Mononuclear cell (primary cell): ENCODE measurements around the gene VOPP1. TPM values are rescaled to one million over a fixed set of nuclear protein-coding genes. Genes with fewer than 3 reads are reported as not detected.

Experiments
- H3K27me3 ChIP-seq: 2 replicates; pipeline ENCODE4 v1.6.0; 2011; ENCODE audit warnings: low read length, control low read depth; ENCODE audit not compliant: insufficient read depth
- H3K4me1 ChIP-seq: 2 replicates; pipeline ENCODE4 v1.5.1; 2011; ENCODE audit warnings: mild to moderate bottlenecking, low read length, control low read depth; ENCODE audit not compliant: insufficient read depth
- H3K4me3 ChIP-seq: 2 replicates; pipeline ENCODE4 v1.5.1; 2011; ENCODE audit warnings: mild to moderate bottlenecking, low read length, moderate library complexity
- H3K9me3 ChIP-seq: 2 replicates; pipeline ENCODE4 v1.5.1; 2011; ENCODE audit warnings: low read depth, mild to moderate bottlenecking, control low read depth, low read length
- total RNA-seq: library from RNA; depleted of rRNA; stranded (reverse); fragments of >200 nt; gene quantifications from one replicate; pipeline ENCODE4 v1.2.3, GENCODE V29; 2012

Gene VOPP1
- total RNA-seq, 1 donor, result 72.1 TPM

GRCh38 chr7:55488804-55489340 is 83.4 kb downstream of the VOPP1 start:
- Histone ChIP-seq H3K9me3 (no peaks in the 10 kb centered on the region), H3K27me3 (no peaks in the 10 kb centered on the region), H3K4me1 (peaks cover 7% of the 10 kb centered on the region), H3K4me3 (no peak overlapping the region)

DNA sequence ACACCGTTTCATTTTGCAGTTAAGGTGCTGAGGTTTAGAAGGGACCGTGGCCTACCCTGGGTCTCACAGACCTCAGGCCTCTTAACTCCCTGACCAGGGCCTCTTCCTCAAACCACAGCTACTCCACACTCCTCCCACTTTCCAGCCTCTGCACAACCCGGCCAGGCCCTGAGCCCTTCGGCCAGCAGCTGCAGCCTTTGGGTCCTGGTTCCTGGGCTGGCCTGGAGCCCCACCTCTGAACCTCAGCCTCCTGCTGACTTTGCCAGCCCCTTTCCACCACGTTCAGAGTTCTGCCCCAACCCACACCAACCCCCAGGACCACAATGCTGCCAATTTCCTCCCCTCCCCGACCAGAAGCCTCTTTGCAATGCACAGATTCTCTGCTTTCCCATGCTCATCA is 84.1 kb downstream of the VOPP1 start:
- Histone ChIP-seq H3K9me3 (no peaks in the 10 kb centered on the region), H3K4me3 (no peak overlapping the region), H3K27me3 (no peaks in the 10 kb centered on the region), H3K4me1 (peaks cover 7% of the 10 kb centered on the region)

DNA sequence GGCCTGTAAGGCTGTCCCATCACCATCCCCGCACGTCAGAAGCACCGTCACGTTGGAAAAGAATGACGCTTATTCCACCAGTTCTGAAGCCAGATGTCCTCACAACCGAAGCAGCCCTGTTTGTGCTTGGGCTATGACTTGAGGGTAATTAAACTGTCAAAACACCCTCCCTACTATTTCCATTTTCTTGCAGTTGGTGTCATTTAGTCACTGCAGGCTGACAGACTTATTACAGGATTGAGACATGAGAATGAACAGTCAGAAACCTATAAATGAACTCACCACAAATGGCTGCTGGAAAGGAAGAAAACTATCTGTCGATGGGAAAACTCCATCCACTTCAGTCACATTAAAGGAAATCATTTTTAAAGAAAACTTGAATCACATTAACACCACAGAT is 85.3 kb downstream of the VOPP1 start:
- no peaks in the 10 kb centered on the region for H3K27me3 ChIP-seq
- peaks cover 7% of the 10 kb centered on the region for H3K4me1 ChIP-seq
- no peak overlapping the region for H3K4me3 ChIP-seq
- no peaks in the 10 kb centered on the region for H3K9me3 ChIP-seq

DNA sequence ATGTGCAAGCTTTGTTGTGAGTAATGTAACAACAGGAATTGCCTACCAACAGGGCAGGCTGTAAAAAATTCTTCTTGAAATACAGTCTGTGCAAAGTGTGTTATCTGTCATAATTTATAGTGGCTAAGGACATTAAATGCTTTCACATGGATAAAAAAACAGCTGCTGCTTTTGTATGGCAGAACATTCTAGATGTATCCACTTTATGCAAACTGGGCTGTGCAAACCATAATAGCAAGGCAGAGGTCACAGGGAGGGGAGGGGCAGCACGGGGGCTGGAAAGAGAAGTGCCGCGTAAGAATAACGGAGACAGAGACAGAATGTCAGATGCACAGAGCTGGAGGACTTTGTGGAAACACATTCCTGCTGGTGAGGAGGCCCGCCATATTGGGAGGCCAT is 86.1 kb downstream of the VOPP1 start:
- no peak overlapping the region for H3K4me3 ChIP-seq
- no peaks in the 10 kb centered on the region for H3K9me3 ChIP-seq
- H3K27me3 ChIP-seq, result no peaks in the 10 kb centered on the region
- peaks cover 7% of the 10 kb centered on the region for H3K4me1 ChIP-seq

DNA sequence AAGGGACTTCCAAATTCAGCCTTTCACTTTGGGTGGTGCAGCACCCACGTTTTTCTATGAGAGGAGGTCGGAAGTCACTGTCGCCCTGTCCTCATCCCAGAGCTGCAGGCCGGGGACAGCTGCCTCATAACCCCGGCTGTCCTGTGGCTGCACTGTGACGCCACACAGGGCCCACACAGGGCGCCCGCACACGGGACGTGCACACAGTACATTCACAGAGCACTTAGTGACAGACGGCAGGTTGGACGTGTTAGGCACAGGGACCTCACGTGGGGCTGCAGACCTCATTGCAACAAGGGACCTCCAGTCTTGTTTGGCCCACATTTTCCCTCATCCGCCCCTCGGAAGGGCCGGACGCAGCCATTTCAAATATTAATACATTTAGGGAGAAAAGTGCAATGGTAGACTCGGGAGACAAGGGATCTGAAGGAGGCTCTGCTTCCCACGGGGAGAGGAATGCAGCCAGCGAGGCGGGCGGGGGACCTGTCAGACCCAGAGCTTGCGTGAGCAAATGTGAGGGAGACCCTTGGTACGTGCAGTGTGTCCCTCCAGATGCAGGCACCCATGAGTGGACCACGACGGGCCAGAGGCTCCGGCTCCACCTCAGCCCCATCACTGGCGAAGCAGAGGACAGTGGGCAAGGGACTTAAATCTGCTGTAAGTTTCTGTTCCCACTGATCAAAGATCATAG is 86.7 kb downstream of the VOPP1 start:
- H3K4me1 ChIP-seq, result peaks cover 7% of the 10 kb centered on the region
- H3K4me3 ChIP-seq, result no peak overlapping the region
- H3K9me3 ChIP-seq, result no peaks in the 10 kb centered on the region
- no peaks in the 10 kb centered on the region for H3K27me3 ChIP-seq

GRCh38 chr7:55484834-55485233 is 87.5 kb downstream of the VOPP1 start:
- Histone ChIP-seq H3K27me3 (no peaks in the 10 kb centered on the region), H3K4me3 (no peak overlapping the region), H3K4me1 (peaks cover 7% of the 10 kb centered on the region), H3K9me3 (no peaks in the 10 kb centered on the region)

DNA sequence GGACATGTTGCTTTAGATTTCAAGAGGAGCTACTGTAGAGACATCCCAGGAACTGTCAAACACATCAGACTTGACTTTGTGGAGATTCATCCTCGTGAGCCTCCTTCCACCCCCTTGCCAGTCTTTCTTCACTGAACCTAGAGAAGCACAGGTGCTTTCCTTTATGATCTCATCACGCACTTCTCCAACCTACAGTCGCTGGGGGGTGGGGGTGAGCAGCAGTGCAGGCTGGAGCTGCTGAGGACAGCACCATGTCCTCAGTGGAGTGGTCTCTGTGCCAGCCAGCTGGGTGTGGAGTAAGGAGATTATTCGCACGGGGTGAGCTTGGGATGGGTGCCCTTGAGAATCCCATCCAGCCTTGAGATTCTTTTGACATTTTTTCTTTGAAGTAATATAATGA is 88.1 kb downstream of the VOPP1 start:
- Histone ChIP-seq H3K4me1 (peaks cover 7% of the 10 kb centered on the region), H3K9me3 (no peaks in the 10 kb centered on the region), H3K4me3 (no peak overlapping the region), H3K27me3 (no peaks in the 10 kb centered on the region)

DNA sequence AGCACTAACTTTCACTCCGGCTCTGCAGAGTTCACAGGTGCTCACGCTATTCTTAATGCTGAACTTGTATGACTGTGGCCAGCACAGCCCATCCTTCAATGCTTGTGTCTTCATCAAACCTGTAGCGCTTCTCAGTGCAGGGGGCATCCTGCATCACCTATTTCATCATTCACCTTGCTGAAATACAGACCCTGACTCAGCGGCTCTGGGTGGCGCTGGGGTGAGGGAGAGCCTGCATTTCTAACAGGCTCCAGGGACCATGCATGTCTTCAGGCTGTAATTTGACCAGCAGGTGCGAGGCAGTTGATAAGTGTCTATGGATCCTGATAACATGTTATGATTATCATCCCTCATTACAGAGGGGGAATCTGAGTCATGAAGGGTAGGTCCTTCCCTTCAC is 89.3 kb downstream of the VOPP1 start:
- H3K4me1 ChIP-seq, result no peaks in the 10 kb centered on the region
- H3K27me3 ChIP-seq, result no peaks in the 10 kb centered on the region
- H3K4me3 ChIP-seq, result no peak overlapping the region
- no peaks in the 10 kb centered on the region for H3K9me3 ChIP-seq

GRCh38 chr7:55481155-55481554 is 91.1 kb downstream of the VOPP1 start:
- H3K4me1 ChIP-seq, result peaks cover 10% of the 10 kb centered on the region
- H3K27me3 ChIP-seq, result no peaks in the 10 kb centered on the region

DNA sequence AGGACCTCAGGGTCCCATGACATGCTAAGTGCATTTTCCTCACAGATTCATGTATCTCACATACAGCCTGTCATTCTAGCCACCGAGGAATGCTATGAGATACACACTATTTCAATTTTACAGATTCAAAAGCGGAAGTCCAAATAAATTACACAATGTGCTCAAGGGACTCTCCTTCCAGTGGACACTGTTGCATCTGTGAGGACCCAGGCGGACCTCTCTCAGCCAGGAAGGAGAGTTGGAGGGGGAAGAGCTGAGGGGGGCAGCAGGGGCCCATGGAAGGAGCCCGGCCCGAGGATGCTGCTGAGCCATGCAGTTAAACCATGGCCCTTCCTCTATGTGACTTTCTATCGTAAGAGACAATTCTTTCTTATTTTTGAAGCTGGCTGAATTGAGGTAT is 93.6 kb downstream of the VOPP1 start:
- peaks cover 33% of the 10 kb centered on the region for H3K4me1 ChIP-seq
- H3K9me3 ChIP-seq, result no peaks in the 10 kb centered on the region
- H3K4me3 ChIP-seq, result no peak overlapping the region
- no peaks in the 10 kb centered on the region for H3K27me3 ChIP-seq

More at GRCh38 chr7:55481155-55481554, 91.1 kb downstream of the VOPP1 start:
- Histone ChIP-seq H3K9me3 (no peaks in the 10 kb centered on the region), H3K4me3 (no peak overlapping the region)

- Histone ChIP-seq H3K4me1 (peaks cover 38% of the 10 kb centered on the region), H3K27me3 (no peaks in the 10 kb centered on the region), H3K4me3 (no peak overlapping the region), H3K9me3 (no peaks in the 10 kb centered on the region)
Measured at GRCh38 chr7:55477781-55478374, 94.4 kb downstream of the VOPP1 start.

DNA sequence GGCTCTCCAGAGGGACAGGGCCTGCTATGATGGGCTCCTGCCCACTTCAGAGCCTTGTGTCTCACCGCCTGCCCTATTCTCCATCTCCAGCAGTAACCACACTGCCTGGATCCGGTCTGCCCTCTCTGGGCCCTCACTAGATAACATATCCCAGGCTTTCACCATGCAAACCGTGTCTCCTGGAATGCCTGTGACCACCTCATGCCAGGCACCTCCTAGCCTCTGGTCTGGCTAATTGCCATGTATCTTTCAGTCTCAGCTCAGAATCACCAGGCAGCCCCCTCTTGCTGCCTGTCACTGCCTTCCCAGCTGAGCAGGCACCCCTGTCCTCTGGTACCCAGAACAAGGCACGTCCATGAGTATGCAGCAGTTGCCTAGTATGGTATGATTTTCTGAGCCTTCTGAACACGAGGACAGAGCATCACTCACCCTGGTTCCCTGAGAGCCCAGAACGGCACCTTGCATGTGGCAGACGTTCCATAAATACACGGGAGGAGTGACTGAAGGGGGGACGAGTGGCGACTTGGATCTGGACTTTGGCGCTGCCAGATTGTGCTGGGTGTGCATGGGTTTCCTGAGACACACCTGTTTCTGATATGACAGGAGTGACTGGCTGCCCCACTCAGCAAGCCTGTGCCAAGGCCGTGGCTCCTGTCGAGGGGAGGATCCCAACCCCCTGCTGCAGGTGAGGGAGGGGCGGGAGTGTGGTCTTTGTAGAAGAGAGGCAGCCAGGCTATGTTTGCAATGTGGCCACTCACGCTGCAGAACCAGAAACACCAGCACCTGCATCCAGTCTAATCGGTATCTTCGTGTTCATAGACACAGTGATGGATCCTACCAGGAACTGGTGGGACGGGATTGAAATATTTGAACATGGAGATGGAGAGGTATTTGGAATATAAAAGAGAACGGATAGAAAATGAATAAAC is 95.2 kb downstream of the VOPP1 start:
- Histone ChIP-seq H3K4me3 (no peak overlapping the region), H3K9me3 (no peaks in the 10 kb centered on the region), H3K27me3 (no peaks in the 10 kb centered on the region), H3K4me1 (peaks cover 38% of the 10 kb centered on the region)

DNA sequence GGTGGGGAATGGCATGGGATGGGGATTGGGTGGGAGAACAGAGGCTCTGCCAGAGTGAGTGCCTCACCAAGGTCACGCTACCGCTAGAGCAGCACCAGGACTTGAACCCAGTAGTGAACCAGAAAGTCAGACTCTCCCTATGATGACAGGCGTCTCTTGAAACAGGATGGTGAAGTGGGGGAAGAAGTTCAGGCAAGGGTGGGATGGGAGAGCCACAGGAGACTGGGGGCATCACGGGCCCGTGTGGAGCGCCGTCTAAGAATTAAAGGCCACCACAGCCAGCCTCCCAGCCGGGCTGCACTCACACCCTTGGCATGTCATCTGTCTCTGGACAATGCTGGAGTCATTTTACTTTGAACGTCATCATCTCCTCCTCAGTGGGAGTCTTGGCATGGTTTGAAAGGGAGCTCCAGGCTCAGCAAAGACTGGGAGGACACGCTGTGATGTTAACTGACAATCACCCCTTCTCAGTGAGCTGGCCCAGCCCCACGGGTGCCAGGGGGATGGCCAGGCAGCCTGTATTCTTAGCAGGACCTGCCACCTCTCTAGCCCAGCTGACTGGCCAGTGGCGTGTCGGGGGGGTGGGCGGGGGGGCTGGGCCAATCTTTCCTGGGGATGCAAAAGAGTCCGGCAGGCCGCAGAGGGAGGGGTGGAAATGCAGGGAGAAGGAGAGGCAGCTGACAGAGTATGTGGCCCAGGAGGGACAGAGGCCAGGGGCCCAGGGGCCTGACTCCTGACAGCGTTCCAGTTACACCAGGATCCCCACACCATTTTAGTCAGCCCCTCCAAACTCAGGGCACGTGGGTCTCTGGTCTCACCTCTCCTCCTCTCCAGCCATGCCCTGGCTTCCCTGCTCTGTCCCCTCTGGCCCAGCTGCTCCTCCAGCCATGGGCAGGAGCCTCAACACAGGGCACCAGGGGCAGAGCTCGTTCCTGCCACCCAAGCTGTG is 96.2 kb downstream of the VOPP1 start:
- H3K27me3 ChIP-seq, result no peaks in the 10 kb centered on the region

More for the DNA sequence above, 96.2 kb downstream of the VOPP1 start:
- Histone ChIP-seq H3K9me3 (no peaks in the 10 kb centered on the region), H3K4me3 (no peak overlapping the region), H3K4me1 (peaks cover 38% of the 10 kb centered on the region)
